ENCODE data around the gene NHLH1.

GRCh38 chr1:160365325-160365724 lies 1.5 kb upstream of the NHLH1 start:
- TF ChIP-seq, protein P1, sequence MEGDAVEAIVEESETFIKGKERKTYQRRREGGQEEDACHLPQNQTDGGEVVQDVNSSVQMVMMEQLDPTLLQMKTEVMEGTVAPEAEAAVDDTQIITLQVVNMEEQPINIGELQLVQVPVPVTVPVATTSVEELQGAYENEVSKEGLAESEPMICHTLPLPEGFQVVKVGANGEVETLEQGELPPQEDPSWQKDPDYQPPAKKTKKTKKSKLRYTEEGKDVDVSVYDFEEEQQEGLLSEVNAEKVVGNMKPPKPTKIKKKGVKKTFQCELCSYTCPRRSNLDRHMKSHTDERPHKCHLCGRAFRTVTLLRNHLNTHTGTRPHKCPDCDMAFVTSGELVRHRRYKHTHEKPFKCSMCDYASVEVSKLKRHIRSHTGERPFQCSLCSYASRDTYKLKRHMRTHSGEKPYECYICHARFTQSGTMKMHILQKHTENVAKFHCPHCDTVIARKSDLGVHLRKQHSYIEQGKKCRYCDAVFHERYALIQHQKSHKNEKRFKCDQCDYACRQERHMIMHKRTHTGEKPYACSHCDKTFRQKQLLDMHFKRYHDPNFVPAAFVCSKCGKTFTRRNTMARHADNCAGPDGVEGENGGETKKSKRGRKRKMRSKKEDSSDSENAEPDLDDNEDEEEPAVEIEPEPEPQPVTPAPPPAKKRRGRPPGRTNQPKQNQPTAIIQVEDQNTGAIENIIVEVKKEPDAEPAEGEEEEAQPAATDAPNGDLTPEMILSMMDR (IDR thresholded peaks at IDR 0.05) = no peak
- TF ChIP-seq EZH2 (IDR thresholded peaks at IDR 0.05; ENCODE audit: borderline replicate concordance, insufficient read depth, low read depth, low read length, poor library complexity, severe bottlenecking) = no peak

Measured in B cell (primary cell).